ENCODE measurements around the gene ABTB1. TPM values are rescaled to one million over a fixed set of nuclear protein-coding genes. Genes with fewer than 3 reads are reported as not detected.
A peak's percentile ranks its signal among the peaks of the same experiment; 100 is the strongest.

Gene ABTB1
- total RNA-seq, 1 donor from 2014 or later = 34.2 TPM

- ATAC-seq = no peak
These were observed 3.8 kb upstream of the ABTB1 start for GRCh38 chr3:127668906-127669305.

DNA sequence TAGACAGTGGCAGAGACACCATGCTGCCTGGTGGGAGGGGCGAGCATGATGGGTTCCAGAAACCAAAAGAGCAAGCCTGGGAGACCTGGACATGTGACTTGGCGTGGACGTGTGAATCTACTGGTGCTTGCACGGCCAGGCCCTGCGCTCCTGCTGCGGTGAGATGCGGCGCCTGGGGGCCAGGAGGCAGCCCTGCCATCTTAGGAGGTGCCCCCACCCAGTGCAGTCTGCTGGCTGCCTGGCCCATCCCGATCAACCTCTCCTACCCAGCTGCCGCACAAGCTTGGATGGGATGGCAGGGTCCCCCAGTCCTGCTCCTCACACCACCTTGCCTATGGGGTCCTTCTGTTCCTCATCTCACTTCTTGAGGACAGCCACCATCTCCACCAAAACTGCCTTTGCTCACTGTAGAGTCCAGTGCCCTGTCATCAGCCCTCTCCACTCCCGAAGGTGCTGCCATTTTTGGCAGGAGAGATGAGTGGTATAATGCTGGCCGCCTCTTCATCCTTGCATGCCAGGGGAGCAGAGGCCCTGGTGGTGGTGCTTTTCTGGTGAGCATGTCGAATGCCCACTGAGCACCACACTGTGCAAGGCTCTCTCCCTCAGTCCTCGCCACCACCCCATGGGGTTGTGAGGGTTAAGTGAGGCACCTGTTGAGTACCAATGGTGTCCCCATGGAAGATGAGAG is 3.1 kb upstream of the ABTB1 start:
- intact Hi-C loops (cut with micrococcal nuclease) = no loop called here
- no peak for ATAC-seq
- no peak for DNase-seq

More at GRCh38 chr3:127668906-127669305, 3.8 kb upstream of the ABTB1 start:
- intact Hi-C loops (cut with micrococcal nuclease) = no loop called here
- no peak for DNase-seq

DNA sequence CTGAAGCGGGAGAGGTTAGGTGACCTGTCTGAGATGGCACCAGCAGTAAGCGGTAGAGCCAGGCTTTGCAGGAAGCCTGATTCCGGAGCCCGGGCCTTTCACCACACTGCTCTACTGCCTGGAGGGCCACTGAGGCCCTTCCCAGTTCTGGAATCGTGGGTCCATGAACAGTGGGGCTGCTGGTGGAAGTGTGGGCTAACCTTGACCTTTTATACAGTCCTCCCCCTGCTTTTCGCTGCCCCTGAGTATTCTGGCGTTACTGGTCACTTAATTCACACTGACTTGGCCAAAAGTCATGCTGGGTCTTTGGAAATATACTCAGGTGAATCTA is 2.6 kb upstream of the ABTB1 start:
- intact Hi-C loops (cut with micrococcal nuclease) = no loop called here
- DNase-seq = no peak
- no peak for ATAC-seq

- intact Hi-C loops (cut with micrococcal nuclease) = no loop called here
- ATAC-seq (no peak), DNase-seq (no peak)
These were observed 1.8 kb upstream of the ABTB1 start for GRCh38 chr3:127670761-127671522.

GRCh38 chr3:127671523-127672428 is 976 bp upstream of the ABTB1 start:
- DNase-seq (peak; percentile 51), ATAC-seq (peak; percentile 35)
- intact Hi-C loops (cut with micrococcal nuclease) = no loop called here

DNA sequence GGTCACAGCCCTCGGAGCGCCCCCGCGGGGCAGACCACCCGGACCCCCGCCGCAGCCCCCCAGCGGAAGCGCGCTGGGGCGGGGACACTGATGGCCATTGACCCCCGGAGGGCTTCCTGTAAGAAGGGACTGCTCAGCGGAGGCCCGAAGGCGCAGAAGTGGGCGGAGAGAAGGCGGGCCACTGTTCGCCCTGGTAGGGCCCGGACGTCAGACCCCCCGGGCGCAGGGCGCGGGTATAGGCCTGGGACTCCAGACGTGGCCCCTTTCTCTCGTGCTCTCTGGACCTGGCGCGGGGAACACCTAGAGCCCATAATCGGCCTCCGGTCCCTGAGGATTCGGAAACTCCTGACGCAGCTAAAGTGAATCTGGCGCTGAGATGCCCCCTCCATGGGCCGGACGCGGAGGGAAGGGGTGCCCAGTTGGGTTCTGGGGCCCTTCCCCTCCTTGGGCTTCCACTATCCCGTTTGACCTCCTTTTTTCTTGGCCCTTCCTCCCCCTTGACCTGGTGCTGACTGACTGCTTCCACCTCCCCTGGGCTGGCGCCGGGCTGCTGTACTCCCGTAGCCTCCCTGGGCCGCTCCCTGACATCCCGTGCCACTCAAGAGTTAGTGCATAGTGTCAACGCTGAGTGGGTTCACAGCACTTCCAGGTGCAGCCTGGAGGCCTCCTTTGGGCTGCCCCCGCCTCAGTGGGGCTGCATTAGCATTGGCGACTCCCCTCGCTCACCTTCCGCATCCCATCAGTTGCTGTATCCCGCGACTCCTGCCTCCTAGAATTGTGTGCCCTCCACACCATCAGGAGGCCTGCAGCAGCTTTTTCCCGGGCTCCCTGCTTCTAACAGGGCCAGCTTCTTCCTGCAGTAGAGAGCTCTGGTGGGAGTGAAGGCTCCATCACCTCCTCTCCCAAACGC is 694 bp downstream of the ABTB1 start:
- peak; percentile 70 for ATAC-seq
- intact Hi-C loops (cut with micrococcal nuclease) = no loop called here
- DNase-seq = peak; percentile 79

GRCh38 chr3:127674101-127674721 is 1.5 kb downstream of the ABTB1 start:
- intact Hi-C loops (cut with micrococcal nuclease) = no loop called here
- DNase-seq (no peak), ATAC-seq (no peak)

DNA sequence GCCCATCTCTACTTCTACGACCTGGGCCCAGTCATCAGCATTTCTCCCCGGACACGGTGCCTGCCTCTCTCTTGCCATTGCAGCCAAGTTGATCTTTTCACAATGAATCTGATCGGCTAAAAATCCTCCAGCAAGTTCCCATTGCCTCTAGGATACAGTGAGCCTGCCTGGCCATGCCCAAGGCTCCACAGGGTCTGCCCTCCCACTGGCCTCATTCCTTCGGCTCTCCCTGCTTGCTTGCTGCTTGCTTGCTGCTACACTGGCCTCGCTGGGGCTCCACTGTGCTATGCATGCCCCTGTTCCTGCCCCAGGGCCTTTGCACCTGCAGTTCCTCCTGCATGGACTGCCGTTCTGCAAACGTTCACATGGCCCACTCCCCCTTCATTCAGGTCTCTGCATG is 2.0 kb downstream of the ABTB1 start:
- DNase-seq (no peak), ATAC-seq (no peak)
- intact Hi-C loops (cut with micrococcal nuclease) = no loop called here

- ATAC-seq (no peak), DNase-seq (no peak)
- intact Hi-C loops (cut with micrococcal nuclease) = no loop called here
These were observed 3.1 kb downstream of the ABTB1 start for GRCh38 chr3:127675651-127676391.

DNA sequence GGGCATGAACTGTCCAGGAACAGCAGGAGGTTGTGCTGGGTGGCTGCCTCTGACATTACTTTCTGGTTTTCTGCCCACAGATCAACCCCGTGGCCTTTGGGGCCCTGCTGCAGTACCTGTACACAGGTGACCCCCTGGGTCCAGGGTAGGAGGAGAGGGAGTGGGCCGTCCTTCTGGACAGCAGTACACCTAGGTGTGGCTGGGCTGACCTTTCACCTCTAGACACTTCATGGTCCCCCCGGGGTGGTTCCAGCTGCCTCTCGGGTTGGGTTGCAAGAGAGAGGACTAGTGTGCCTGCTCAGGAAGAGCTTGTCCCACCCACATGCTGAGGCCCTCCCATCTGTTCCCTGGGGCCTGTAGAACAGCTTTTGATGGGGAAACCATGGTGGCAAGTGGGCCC is 3.7 kb downstream of the ABTB1 start:
- intact Hi-C loops (cut with micrococcal nuclease) = no loop called here
- ATAC-seq (no peak), DNase-seq (no peak)

- intact Hi-C loops (cut with micrococcal nuclease) = no loop called here
- DNase-seq (no peak), ATAC-seq (no peak)
These were observed 4.2 kb downstream of the ABTB1 start for GRCh38 chr3:127676921-127677351.

DNA sequence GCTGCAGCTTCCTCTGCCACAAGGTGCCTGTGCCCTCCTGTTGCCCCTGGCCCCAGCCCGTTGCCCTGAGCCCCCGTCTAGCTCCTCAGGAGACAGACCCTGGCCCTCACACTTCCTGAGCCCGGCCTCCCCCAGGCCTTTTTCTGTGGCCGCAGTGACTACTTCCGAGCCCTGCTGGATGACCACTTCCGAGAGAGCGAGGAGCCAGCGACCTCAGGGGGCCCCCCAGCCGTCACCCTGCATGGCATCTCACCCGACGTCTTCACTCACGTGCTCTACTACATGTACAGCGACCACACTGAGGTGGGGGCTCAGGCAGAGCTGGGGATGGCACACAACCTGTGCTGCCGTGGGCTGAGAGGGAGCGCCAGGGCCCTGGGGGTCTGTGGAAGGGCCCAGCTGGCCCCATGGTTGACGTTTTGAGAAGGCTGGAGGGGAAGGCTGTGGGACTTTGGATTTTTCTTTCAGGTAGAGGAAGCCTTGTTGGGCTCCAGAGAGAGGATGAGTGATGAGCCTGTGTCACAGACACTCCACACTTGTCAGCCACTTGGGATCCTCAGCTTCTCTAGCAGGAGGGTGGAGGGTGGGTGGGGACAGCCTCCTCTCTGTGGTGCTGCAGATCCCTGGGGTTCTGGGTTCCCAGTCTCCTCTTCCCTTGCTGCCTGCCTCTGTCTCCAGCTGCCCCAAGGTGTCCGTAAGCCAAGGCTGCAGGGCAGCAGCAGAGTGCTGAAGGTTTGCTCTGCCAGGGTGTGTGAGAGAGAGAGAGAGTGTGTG is 5.0 kb downstream of the ABTB1 start:
- no peak for ATAC-seq
- intact Hi-C loops (cut with micrococcal nuclease) = no loop called here
- no peak for DNase-seq

- ATAC-seq (no peak), DNase-seq (no peak)
- intact Hi-C loops (cut with micrococcal nuclease) = no loop called here
These were observed 5.5 kb downstream of the ABTB1 start for GRCh38 chr3:127678315-127678599.

- peak; percentile 6 for ATAC-seq
- intact Hi-C loops (cut with micrococcal nuclease) = no loop called here
- DNase-seq = no peak
These were observed 6.1 kb downstream of the ABTB1 start for GRCh38 chr3:127678611-127679533.

- ATAC-seq (no peak), DNase-seq (no peak)
These were observed 6.9 kb downstream of the ABTB1 start for GRCh38 chr3:127679534-127680145.

GRCh38 chr3:127680146-127680661 is 7.5 kb downstream of the ABTB1 start:
- intact Hi-C loops (cut with micrococcal nuclease) = no loop called here
- no peak for DNase-seq
- no peak for ATAC-seq

More at GRCh38 chr3:127679534-127680145, 6.9 kb downstream of the ABTB1 start:
- intact Hi-C loops (cut with micrococcal nuclease) = no loop called here

All from left ventricle myocardium superior (tissue), 1 donor.